Neural cell (in vitro differentiated cells): Measurements from ENCODE around the gene PTPRZ1. TPM values are rescaled to one million over a fixed set of nuclear protein-coding genes. Genes with fewer than 3 reads are reported as not detected.

Source experiments
- H2AFZ ChIP-seq: fragments of 200-600, 300-800 bp; sonication (generic), shearing (Covaris generic); 2 replicates; pipeline ENCODE4 v1.6.0; 2014; ENCODE audit warnings: low read depth, mild to moderate bottlenecking, antibody characterized with exemption, low read length, moderate library complexity
- H3F3A ChIP-seq: fragments of 200-600 bp; shearing (Covaris generic); 2 replicates; pipeline ENCODE4 v1.6.1; 2016; ENCODE audit warnings: mild to moderate bottlenecking, moderate library complexity, mixed read lengths, antibody characterized with exemption, low read length; ENCODE audit not compliant: insufficient read depth, poor library complexity, severe bottlenecking
- H3K27ac ChIP-seq: fragments of 200-600, 300-800 bp; sonication (generic), shearing (Covaris generic); 2 replicates; pipeline ENCODE4 v1.5.1; 2014; ENCODE audit warnings: mild to moderate bottlenecking, low read length, moderate library complexity
- H3K27me3 ChIP-seq: fragments of 300-800, 200-600 bp; sonication (generic), shearing (Covaris generic); 2 replicates; pipeline ENCODE4 v1.6.0; 2014; ENCODE audit warnings: mild to moderate bottlenecking, low read depth, low read length, moderate library complexity; ENCODE audit not compliant: insufficient read depth
- H3K36me3 ChIP-seq: fragments of 300-800, 200-600 bp; sonication (generic), shearing (Covaris generic); 2 replicates; pipeline ENCODE4 v1.5.1; 2014; ENCODE audit warnings: mild to moderate bottlenecking, antibody characterized with exemption, low read length, moderate library complexity; ENCODE audit not compliant: insufficient read depth
- H3K4me2 ChIP-seq: fragments of 300-800, 200-600 bp; sonication (generic), shearing (Covaris generic); 2 replicates; pipeline ENCODE4 v1.6.0; 2014; ENCODE audit warnings: mild to moderate bottlenecking, low read length
- H3K4me3 ChIP-seq: fragments of 300-800, 200-600 bp; sonication (generic), shearing (Covaris generic); 2 replicates; pipeline ENCODE4 v1.5.1; 2014; ENCODE audit warnings: mild to moderate bottlenecking, low read length, moderate library complexity
- H3K79me2 ChIP-seq: fragments of 200-600 bp; shearing (Covaris generic); replicated peaks from 2 replicates; pipeline ENCODE4 v1.6.0; 2014; ENCODE audit warnings: mild to moderate bottlenecking, low read length, moderate library complexity; ENCODE audit not compliant: insufficient read depth
- H3K9ac ChIP-seq: fragments of 300-800, 200-600 bp; sonication (generic), shearing (Covaris generic); 2 replicates; pipeline ENCODE4 v1.6.1; 2016; ENCODE audit warnings: mild to moderate bottlenecking, low read length, mixed read lengths
- H3K9me2 ChIP-seq: fragments of 200-600 bp; shearing (Covaris generic); 2 replicates; pipeline ENCODE4 v1.6.1; 2016; ENCODE audit warnings: mild to moderate bottlenecking, low read length, mixed read lengths; ENCODE audit not compliant: insufficient read depth
- H3K9me3 ChIP-seq: fragments of 200-600, 300-800 bp; sonication (generic), shearing (Covaris generic); 2 replicates; pipeline ENCODE4 v1.6.1; 2016; ENCODE audit warnings: mild to moderate bottlenecking, mixed run types, low read length, moderate library complexity, mixed read lengths
- H4K20me1 ChIP-seq: fragments of 200-600 bp; shearing (Covaris generic); 2 replicates; pipeline ENCODE4 v1.6.1; 2016; ENCODE audit warnings: mild to moderate bottlenecking, mixed run types; ENCODE audit not compliant: insufficient read depth
- EP300 ChIP-seq: fragments of 450-650 bp; conservative IDR thresholded peaks from 2 replicates; pipeline ENCODE4 v1.6.1; 2014; ENCODE audit warnings: antibody characterized with exemption, mild to moderate bottlenecking, moderate library complexity; ENCODE audit not compliant: poor library complexity, severe bottlenecking
- EZH2 ChIP-seq: fragments of 200-600, 300-800 bp; shearing (Covaris generic), sonication (generic); IDR thresholded peaks from 2 replicates; pipeline ENCODE4 v1.6.1; 2014; ENCODE audit warnings: antibody characterized with exemption, low read length, borderline replicate concordance, mild to moderate bottlenecking; ENCODE audit not compliant: insufficient read depth, poor library complexity, severe bottlenecking
- MXI1 ChIP-seq: fragments of 450-650 bp; conservative IDR thresholded peaks from 2 replicates; pipeline ENCODE4 v1.6.1; 2014; ENCODE audit warnings: antibody characterized with exemption, mild to moderate bottlenecking; ENCODE audit not compliant: poor library complexity, severe bottlenecking
- POLR2AphosphoS5 ChIP-seq: IDR thresholded peaks from 2 replicates; pipeline ENCODE4 v1.6.1; 2012
- RAD21 ChIP-seq: fragments of 450-650 bp; conservative IDR thresholded peaks from 2 replicates; pipeline ENCODE4 v1.6.1; 2014; ENCODE audit warnings: antibody characterized with exemption, mild to moderate bottlenecking, moderate library complexity
- SMC3 ChIP-seq: fragments of 450-650 bp; conservative IDR thresholded peaks from 2 replicates; pipeline ENCODE4 v1.6.1; 2014; ENCODE audit warnings: antibody characterized with exemption, mild to moderate bottlenecking, moderate library complexity; ENCODE audit not compliant: poor library complexity
- TAF1 ChIP-seq: IDR thresholded peaks from 2 replicates; pipeline ENCODE4 v1.6.1; 2012; ENCODE audit warnings: low read depth
- polyA plus RNA-seq: library from polyadenylated mRNA; depleted of rRNA; stranded (reverse); fragments of >200 nt; gene quantifications from 2 replicates; pipeline ENCODE4 v1.2.3, GENCODE V29; 2014
- TF ChIP-seq, protein P1 (sequence below): fragments of 450-650 bp; IDR thresholded peaks from 2 replicates; pipeline ENCODE4 v1.5.1; 2014; ENCODE audit warnings: antibody characterized with exemption, mild to moderate bottlenecking, moderate library complexity; ENCODE audit not compliant: poor library complexity, severe bottlenecking
- TF ChIP-seq, protein P2 (sequence below): IDR thresholded peaks from 2 replicates; pipeline ENCODE4 v1.6.1; 2012; ENCODE audit warnings: borderline replicate concordance

Gene PTPRZ1
- polyA plus RNA-seq, 1 donor from 2014 or later = 11.8 TPM

DNA sequence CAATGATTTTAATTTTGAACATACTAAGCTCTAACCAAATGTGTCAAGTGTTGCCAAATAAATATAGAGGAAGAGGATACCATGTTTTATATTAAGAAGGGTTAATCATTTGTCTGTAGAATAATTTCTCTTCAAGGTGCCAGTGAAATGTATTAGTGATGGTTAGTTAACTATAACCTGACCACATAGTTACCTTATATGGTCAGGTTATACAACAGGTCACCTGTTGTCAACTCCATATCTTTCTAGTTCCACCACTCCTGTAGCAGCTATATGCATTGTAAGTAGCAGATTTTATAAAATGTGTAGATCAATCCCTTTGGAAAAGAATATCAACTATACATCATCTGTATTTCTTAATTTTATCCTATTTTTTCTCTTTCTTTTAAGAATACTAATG is 35.1 kb downstream of the PTPRZ1 start:
- no peak overlapping the region for H3K9ac ChIP-seq
- no peaks in the 10 kb centered on the region for H3K36me3 ChIP-seq
- H3K9me3 ChIP-seq = no peaks in the 10 kb centered on the region
- no peaks in the 10 kb centered on the region for H3K9me2 ChIP-seq
- H3K4me2 ChIP-seq = no peak overlapping the region
- H3K27ac ChIP-seq = no peak overlapping the region
- H4K20me1 ChIP-seq = no peaks in the 10 kb centered on the region
- no peak for TF ChIP-seq POLR2AphosphoS5
- TF ChIP-seq EP300 = no peak
- TF ChIP-seq RAD21 = no peak
- TF ChIP-seq MXI1 = no peak
- no peak for TF ChIP-seq TAF1
- TF ChIP-seq, protein P1, sequence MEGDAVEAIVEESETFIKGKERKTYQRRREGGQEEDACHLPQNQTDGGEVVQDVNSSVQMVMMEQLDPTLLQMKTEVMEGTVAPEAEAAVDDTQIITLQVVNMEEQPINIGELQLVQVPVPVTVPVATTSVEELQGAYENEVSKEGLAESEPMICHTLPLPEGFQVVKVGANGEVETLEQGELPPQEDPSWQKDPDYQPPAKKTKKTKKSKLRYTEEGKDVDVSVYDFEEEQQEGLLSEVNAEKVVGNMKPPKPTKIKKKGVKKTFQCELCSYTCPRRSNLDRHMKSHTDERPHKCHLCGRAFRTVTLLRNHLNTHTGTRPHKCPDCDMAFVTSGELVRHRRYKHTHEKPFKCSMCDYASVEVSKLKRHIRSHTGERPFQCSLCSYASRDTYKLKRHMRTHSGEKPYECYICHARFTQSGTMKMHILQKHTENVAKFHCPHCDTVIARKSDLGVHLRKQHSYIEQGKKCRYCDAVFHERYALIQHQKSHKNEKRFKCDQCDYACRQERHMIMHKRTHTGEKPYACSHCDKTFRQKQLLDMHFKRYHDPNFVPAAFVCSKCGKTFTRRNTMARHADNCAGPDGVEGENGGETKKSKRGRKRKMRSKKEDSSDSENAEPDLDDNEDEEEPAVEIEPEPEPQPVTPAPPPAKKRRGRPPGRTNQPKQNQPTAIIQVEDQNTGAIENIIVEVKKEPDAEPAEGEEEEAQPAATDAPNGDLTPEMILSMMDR = no peak
- TF ChIP-seq, protein P2, sequence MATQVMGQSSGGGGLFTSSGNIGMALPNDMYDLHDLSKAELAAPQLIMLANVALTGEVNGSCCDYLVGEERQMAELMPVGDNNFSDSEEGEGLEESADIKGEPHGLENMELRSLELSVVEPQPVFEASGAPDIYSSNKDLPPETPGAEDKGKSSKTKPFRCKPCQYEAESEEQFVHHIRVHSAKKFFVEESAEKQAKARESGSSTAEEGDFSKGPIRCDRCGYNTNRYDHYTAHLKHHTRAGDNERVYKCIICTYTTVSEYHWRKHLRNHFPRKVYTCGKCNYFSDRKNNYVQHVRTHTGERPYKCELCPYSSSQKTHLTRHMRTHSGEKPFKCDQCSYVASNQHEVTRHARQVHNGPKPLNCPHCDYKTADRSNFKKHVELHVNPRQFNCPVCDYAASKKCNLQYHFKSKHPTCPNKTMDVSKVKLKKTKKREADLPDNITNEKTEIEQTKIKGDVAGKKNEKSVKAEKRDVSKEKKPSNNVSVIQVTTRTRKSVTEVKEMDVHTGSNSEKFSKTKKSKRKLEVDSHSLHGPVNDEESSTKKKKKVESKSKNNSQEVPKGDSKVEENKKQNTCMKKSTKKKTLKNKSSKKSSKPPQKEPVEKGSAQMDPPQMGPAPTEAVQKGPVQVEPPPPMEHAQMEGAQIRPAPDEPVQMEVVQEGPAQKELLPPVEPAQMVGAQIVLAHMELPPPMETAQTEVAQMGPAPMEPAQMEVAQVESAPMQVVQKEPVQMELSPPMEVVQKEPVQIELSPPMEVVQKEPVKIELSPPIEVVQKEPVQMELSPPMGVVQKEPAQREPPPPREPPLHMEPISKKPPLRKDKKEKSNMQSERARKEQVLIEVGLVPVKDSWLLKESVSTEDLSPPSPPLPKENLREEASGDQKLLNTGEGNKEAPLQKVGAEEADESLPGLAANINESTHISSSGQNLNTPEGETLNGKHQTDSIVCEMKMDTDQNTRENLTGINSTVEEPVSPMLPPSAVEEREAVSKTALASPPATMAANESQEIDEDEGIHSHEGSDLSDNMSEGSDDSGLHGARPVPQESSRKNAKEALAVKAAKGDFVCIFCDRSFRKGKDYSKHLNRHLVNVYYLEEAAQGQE = no peak
- no peak for TF ChIP-seq EZH2
- no peak overlapping the region for H3K4me3 ChIP-seq
- no peaks in the 10 kb centered on the region for H3K27me3 ChIP-seq
- H3K79me2 ChIP-seq = peaks cover 25% of the 10 kb centered on the region
- H3F3A ChIP-seq = no peaks in the 10 kb centered on the region
- H2AFZ ChIP-seq = no peak overlapping the region

DNA sequence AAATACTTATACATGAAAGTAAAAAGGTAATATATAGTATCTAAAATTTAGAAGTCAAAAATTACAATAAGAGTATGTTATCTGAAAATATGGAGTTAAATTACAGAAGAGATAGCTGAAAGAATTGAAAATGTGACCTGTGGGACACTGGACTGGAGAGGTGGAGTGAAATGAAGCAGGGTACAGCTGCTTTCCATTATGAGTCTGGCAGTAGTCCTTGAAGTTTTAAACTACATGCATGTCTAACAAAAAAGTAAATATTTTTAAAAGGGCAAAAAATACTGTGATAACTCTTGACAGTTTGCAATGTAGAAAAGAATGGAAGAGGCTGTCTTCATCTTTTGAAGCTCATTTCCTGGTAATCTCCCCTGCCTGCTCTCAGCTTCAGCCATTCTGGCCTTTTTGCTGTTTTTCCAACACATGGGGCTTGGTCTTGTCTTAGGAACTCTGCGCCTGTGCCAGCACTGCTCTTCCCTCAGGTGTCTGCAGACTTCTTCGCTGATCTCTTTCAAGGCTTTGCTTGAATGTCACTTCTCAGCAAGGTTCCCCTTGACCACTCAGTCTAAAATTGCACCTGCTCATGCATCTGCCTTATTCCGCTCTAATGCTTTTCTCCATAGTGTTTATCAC is 36.9 kb downstream of the PTPRZ1 start:
- H4K20me1 ChIP-seq = no peaks in the 10 kb centered on the region
- H3K4me3 ChIP-seq = no peak overlapping the region
- no peaks in the 10 kb centered on the region for H3K9me3 ChIP-seq
- H3K27ac ChIP-seq = no peak overlapping the region
- peaks cover 30% of the 10 kb centered on the region for H3K79me2 ChIP-seq
- no peak for TF ChIP-seq RAD21
- TF ChIP-seq SMC3 = no peak
- no peak overlapping the region for H2AFZ ChIP-seq
- H3K9ac ChIP-seq = no peak overlapping the region
- H3K36me3 ChIP-seq = no peaks in the 10 kb centered on the region
- no peaks in the 10 kb centered on the region for H3K9me2 ChIP-seq
- H3F3A ChIP-seq = no peaks in the 10 kb centered on the region
- H3K27me3 ChIP-seq = no peaks in the 10 kb centered on the region
- no peak overlapping the region for H3K4me2 ChIP-seq
